SU-DHL-6 (cell line): Measurements from ENCODE around the gene ABCA5.

Source experiments
- EZH2phosphoT487 ChIP-seq: fragments of 200-600 bp; sonication (generic), shearing (Covaris generic); conservative IDR thresholded peaks from 2 replicates; pipeline ENCODE4 v1.6.1; 2018; ENCODE audit warnings: mild to moderate bottlenecking, antibody characterized with exemption, low read length, moderate library complexity, mixed read lengths
- TF ChIP-seq, protein P1 (sequence below): fragments of 200-600 bp; sonication (generic); IDR thresholded peaks from one replicate; pipeline ENCODE4 v1.5.1; 2017; ENCODE audit warnings: antibody characterized with exemption, mild to moderate bottlenecking, low read length, moderate library complexity; ENCODE audit not compliant: insufficient read depth, poor library complexity, severe bottlenecking

DNA sequence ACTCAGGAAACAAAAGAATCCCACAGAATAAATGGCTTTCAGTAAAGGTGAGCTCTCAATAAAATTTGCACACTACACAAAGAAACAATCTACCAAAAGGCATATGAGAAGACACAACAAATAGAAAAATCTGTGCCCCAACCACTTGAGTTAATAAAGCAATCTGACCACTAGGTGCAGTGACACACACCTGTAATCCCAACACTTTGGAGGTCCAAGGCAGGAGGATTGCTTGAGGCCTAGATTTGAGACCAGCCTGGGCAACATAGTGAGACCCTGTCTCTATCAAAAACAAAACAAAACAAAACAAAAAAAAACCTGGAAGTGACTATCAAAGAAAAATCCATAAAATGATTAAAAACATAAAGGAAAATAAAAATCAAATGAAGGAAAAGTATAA lies 9.6 kb upstream of the ABCA5 start:
- TF ChIP-seq, protein P1, sequence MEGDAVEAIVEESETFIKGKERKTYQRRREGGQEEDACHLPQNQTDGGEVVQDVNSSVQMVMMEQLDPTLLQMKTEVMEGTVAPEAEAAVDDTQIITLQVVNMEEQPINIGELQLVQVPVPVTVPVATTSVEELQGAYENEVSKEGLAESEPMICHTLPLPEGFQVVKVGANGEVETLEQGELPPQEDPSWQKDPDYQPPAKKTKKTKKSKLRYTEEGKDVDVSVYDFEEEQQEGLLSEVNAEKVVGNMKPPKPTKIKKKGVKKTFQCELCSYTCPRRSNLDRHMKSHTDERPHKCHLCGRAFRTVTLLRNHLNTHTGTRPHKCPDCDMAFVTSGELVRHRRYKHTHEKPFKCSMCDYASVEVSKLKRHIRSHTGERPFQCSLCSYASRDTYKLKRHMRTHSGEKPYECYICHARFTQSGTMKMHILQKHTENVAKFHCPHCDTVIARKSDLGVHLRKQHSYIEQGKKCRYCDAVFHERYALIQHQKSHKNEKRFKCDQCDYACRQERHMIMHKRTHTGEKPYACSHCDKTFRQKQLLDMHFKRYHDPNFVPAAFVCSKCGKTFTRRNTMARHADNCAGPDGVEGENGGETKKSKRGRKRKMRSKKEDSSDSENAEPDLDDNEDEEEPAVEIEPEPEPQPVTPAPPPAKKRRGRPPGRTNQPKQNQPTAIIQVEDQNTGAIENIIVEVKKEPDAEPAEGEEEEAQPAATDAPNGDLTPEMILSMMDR, result no peak
- no peak for TF ChIP-seq EZH2phosphoT487
